NB4 (cell line): ENCODE data around the gene GPC3.

Source experiments
- MYC ChIP-seq: IDR thresholded peaks from 2 replicates; pipeline ENCODE4 v1.6.1; 2011; ENCODE audit warnings: low read depth, low read length
- POLR2A ChIP-seq: IDR thresholded peaks from 2 replicates; pipeline ENCODE4 v1.6.1; 2011; ENCODE audit warnings: mild to moderate bottlenecking; ENCODE audit not compliant: insufficient read length; ENCODE audit errors: extremely low read depth
- TF ChIP-seq, protein P1 (sequence below): IDR thresholded peaks from one replicate; pipeline ENCODE4 v1.5.1; 2012; ENCODE audit warnings: low read depth, low read length
- TF ChIP-seq, protein P2 (sequence below): IDR thresholded peaks from 2 replicates; pipeline ENCODE4 v1.6.1; 2011; ENCODE audit warnings: low read depth, low read length

DNA sequence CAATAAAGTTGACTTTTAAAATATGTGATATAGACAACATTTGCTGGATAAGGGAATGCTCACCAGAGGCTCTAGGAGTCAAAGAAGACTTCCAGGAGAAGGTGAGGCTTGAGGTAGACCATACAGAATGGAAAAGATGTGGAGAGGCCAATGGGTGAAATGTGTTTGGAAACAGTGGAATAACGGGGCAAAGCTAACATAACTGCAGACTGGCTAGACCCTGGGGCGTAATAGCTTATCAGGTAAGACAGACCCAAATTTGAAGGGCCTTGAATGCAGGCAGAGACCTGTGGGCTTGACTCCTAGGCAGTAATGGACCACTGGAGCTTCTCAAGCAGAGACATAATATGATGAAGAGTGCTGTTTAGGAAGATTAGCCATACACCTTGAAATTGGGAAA is 25.4 kb downstream of the GPC3 start:
- TF ChIP-seq, protein P1, sequence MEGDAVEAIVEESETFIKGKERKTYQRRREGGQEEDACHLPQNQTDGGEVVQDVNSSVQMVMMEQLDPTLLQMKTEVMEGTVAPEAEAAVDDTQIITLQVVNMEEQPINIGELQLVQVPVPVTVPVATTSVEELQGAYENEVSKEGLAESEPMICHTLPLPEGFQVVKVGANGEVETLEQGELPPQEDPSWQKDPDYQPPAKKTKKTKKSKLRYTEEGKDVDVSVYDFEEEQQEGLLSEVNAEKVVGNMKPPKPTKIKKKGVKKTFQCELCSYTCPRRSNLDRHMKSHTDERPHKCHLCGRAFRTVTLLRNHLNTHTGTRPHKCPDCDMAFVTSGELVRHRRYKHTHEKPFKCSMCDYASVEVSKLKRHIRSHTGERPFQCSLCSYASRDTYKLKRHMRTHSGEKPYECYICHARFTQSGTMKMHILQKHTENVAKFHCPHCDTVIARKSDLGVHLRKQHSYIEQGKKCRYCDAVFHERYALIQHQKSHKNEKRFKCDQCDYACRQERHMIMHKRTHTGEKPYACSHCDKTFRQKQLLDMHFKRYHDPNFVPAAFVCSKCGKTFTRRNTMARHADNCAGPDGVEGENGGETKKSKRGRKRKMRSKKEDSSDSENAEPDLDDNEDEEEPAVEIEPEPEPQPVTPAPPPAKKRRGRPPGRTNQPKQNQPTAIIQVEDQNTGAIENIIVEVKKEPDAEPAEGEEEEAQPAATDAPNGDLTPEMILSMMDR = no peak
- TF ChIP-seq POLR2A (no peak), MYC (no peak)
- TF ChIP-seq, protein P2, sequence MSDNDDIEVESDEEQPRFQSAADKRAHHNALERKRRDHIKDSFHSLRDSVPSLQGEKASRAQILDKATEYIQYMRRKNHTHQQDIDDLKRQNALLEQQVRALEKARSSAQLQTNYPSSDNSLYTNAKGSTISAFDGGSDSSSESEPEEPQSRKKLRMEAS = no peak
